Keratinocyte (primary cell): ENCODE results near the gene UCN2. TPM values are rescaled to one million over a fixed set of nuclear protein-coding genes. Genes with fewer than 3 reads are reported as not detected.

ENCODE experiments used
- DNase-seq: peaks from one replicate; pipeline ENCODE4 v3.0.0-alpha.2; 2011; ENCODE audit warnings: low read depth, missing footprints, low spot score
- FAIRE-seq: peaks from 2 replicates; lab custom pipeline; 2011; peaks lifted over from hg19 to GRCh38; lab: Jason Lieb, UNC
- H2AFZ ChIP-seq: 2 replicates; pipeline ENCODE4 v1.6.0; 2012; ENCODE audit warnings: low read length, control low read depth, inconsistent platforms; ENCODE audit not compliant: control insufficient read depth
- H3K27ac ChIP-seq: 2 replicates; pipeline ENCODE4 v1.5.1; 2011; ENCODE audit warnings: low read length; ENCODE audit not compliant: control insufficient read depth, insufficient read depth
- H3K27me3 ChIP-seq: 3 replicates; pipeline ENCODE4 v1.6.0; 2011; ENCODE audit warnings: low read length; ENCODE audit not compliant: control insufficient read depth, insufficient read depth; ENCODE audit errors: extremely low read depth
- H3K36me3 ChIP-seq, 2 experiments: 2 replicates in 1 of 2; 3 replicates in 1 of 2; pipeline ENCODE4 v1.5.1; 2011; ENCODE audit warnings: low read length in 2 of 2, mild to moderate bottlenecking in 1 of 2; ENCODE audit not compliant: control insufficient read depth in 2 of 2, insufficient read depth in 2 of 2; ENCODE audit errors: extremely low read depth in 1 of 2
- H3K4me1 ChIP-seq: 3 replicates; pipeline ENCODE4 v1.5.1; 2011; ENCODE audit warnings: low read length; ENCODE audit not compliant: control insufficient read depth, insufficient read depth; ENCODE audit errors: extremely low read depth
- H3K4me2 ChIP-seq: 3 replicates; pipeline ENCODE4 v1.6.0; 2011; ENCODE audit warnings: low read depth, low read length; ENCODE audit not compliant: control insufficient read depth, insufficient read depth; ENCODE audit errors: extremely low read depth
- H3K4me3 ChIP-seq, 3 experiments: fragments of 200-600 bp in 1 of 3; sonication (generic) in 1 of 3; 2 replicates in 2 of 3; 3 replicates in 1 of 3; pipeline ENCODE4 v1.5.1; 2011 to 2016; ENCODE audit warnings: low read length in 3 of 3, mild to moderate bottlenecking in 3 of 3, control low read depth in 2 of 3, inconsistent platforms in 1 of 3, low read depth in 1 of 3, mixed read lengths in 1 of 3, mixed run types in 1 of 3, moderate library complexity in 1 of 3; ENCODE audit not compliant: control insufficient read depth in 2 of 3, insufficient read depth in 2 of 3; ENCODE audit errors: extremely low read depth in 1 of 3
- H3K79me2 ChIP-seq: 2 replicates; pipeline ENCODE4 v1.6.0; 2012; ENCODE audit warnings: low read length; ENCODE audit not compliant: control insufficient read depth, insufficient read depth
- H3K9ac ChIP-seq: 3 replicates; pipeline ENCODE4 v1.6.0; 2011; ENCODE audit warnings: low read length; ENCODE audit not compliant: control insufficient read depth, insufficient read depth; ENCODE audit errors: extremely low read depth
- H3K9me1 ChIP-seq: 3 replicates; pipeline ENCODE4 v1.6.0; 2011; ENCODE audit warnings: low read length; ENCODE audit not compliant: control insufficient read depth, insufficient read depth; ENCODE audit errors: extremely low read depth
- H3K9me3 ChIP-seq: 2 replicates; pipeline ENCODE4 v1.5.1; 2012; ENCODE audit warnings: low read depth, low read length; ENCODE audit not compliant: control insufficient read depth
- H4K20me1 ChIP-seq: 3 replicates; pipeline ENCODE4 v1.6.0; 2011; ENCODE audit warnings: low read length; ENCODE audit not compliant: control insufficient read depth, insufficient read depth; ENCODE audit errors: extremely low read depth
- EZH2 ChIP-seq: IDR thresholded peaks from one replicate; pipeline ENCODE4 v1.6.1; 2012; ENCODE audit warnings: inconsistent platforms, mild to moderate bottlenecking, low read length, moderate library complexity
- dilution Hi-C: fragments of 300-500 bp; cut with MboI; formaldehyde crosslinking; loops from one replicate; pipeline ENCODE4 v1.7.0; 2020; ENCODE audit warnings: low sequenced_read_pairs; ENCODE audit not compliant: extremely low pct_ligation_motif_present
- polyA plus RNA-seq, 5 experiments: library from polyadenylated mRNA; depleted of rRNA in 3 of 5; stranded (reverse) in 3 of 5; stranded (forward) in 1 of 5; unstranded in 1 of 5; fragments of >200 nt; gene quantifications; 1 replicate in 1 of 5; 2 replicates in 3 of 5; 3 replicates in 1 of 5; pipeline versions ENCODE4 v1.2.1 to v1.2.3, GENCODE V29; 2011 to 2012; ENCODE audit warnings: missing spikeins in 2 of 5, low read depth in 1 of 5, low replicate concordance in 1 of 5
- TF ChIP-seq, protein P1 (sequence below), 3 experiments: IDR thresholded peaks in 1 of 3; conservative IDR thresholded peaks in 1 of 3; optimal IDR thresholded peaks in 1 of 3; 2 replicates in 2 of 3; 3 replicates in 1 of 3; pipeline versions ENCODE3 to v1.5.1; 2011; ENCODE audit warnings: low read length in 3 of 3, mild to moderate bottlenecking in 3 of 3, moderate library complexity in 2 of 3, control low read depth in 1 of 3, inconsistent platforms in 1 of 3; ENCODE audit not compliant: insufficient read depth in 2 of 3; ENCODE audit errors: extremely low read depth in 1 of 3

UCN2 gene
- polyA plus RNA-seq, 1 donor (not counting 4 experiments of a cell fraction or from before 2014, with no cell fraction given), result 5.7 TPM

DNA sequence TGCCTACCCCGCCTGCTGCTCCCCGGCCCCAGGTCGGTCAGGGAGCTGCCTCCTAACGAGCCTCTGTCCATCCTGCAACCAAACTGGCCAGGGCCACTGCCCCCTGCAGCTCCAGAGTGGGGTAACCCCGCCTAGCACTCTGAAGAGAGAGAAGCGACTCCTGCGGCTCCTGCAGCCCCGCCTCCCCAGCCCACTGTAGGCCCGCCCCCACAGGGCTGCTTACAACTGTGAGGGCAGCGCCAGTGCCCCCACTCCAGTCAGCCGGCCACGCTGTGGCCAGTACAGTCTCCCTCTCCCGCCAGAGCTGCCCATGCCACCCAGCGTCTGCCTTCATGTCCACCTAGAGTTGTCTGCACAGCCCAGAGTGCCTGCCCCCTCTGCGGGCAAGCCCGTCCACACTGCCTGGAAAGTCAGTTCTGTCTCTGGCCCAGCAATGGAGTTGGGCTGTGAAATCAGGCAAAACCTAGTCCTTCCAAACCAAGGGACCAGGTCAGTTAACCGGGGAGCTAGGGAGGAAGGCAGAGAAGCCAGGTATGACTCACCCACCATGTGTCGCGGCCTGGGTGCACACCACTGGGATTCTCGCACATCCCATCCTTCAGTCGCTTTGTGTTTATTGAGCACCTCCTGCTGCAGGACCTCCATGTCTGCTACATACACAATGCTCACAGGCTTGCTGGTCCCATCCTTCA, 2.4 kb downstream of the UCN2 start:
- DNase-seq (no peak), FAIRE-seq (no peak)
- H3K4me1 ChIP-seq, result peaks cover 49% of the 10 kb centered on the region
- no peaks in the 10 kb centered on the region for H3K27me3 ChIP-seq
- dilution Hi-C loops, result no loop called here
- no peak overlapping the region for H3K4me3 ChIP-seq
- no peak overlapping the region for H3K27ac ChIP-seq
- H3K36me3 ChIP-seq, result peaks cover 29% of the 10 kb centered on the region in 2 experiments
- H3K9me1 ChIP-seq, result no peaks in the 10 kb centered on the region
- H3K9me3 ChIP-seq, result no peaks in the 10 kb centered on the region
- H3K4me2 ChIP-seq, result no peak overlapping the region
- H2AFZ ChIP-seq, result no peak overlapping the region
- no peak overlapping the region for H3K9ac ChIP-seq
- TF ChIP-seq EZH2, result no peak
- TF ChIP-seq, protein P1, sequence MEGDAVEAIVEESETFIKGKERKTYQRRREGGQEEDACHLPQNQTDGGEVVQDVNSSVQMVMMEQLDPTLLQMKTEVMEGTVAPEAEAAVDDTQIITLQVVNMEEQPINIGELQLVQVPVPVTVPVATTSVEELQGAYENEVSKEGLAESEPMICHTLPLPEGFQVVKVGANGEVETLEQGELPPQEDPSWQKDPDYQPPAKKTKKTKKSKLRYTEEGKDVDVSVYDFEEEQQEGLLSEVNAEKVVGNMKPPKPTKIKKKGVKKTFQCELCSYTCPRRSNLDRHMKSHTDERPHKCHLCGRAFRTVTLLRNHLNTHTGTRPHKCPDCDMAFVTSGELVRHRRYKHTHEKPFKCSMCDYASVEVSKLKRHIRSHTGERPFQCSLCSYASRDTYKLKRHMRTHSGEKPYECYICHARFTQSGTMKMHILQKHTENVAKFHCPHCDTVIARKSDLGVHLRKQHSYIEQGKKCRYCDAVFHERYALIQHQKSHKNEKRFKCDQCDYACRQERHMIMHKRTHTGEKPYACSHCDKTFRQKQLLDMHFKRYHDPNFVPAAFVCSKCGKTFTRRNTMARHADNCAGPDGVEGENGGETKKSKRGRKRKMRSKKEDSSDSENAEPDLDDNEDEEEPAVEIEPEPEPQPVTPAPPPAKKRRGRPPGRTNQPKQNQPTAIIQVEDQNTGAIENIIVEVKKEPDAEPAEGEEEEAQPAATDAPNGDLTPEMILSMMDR (optimal IDR thresholded peaks at IDR 0.05 in 1 of 3, IDR thresholded peaks at IDR 0.05 in 1 of 3, conservative IDR thresholded peaks at IDR 0.05 in 1 of 3; ENCODE audit: extremely low read depth in 1 of 3, insufficient read depth in 2 of 3, low read length in 3 of 3), result no peak
- no peaks in the 10 kb centered on the region for H3K79me2 ChIP-seq
- H4K20me1 ChIP-seq, result peaks cover 9% of the 10 kb centered on the region

- Histone ChIP-seq H3K9ac (no peak overlapping the region), H3K27me3 (no peaks in the 10 kb centered on the region), H3K4me3 (no peak overlapping the region), H3K79me2 (no peaks in the 10 kb centered on the region), H3K9me1 (no peaks in the 10 kb centered on the region), H3K9me3 (no peaks in the 10 kb centered on the region), H4K20me1 (peaks cover 9% of the 10 kb centered on the region), H3K4me2 (no peak overlapping the region), H3K4me1 (peaks cover 48% of the 10 kb centered on the region), H3K27ac (no peak overlapping the region), H2AFZ (no peak overlapping the region), H3K36me3 (peaks cover 25 to 29% of the 10 kb centered on the region in 2 experiments)
- dilution Hi-C loops, result no loop called here
- no peak for FAIRE-seq
- TF ChIP-seq, protein P1 (optimal IDR thresholded peaks at IDR 0.05 in 1 of 3, IDR thresholded peaks at IDR 0.05 in 1 of 3, conservative IDR thresholded peaks at IDR 0.05 in 1 of 3; ENCODE audit: extremely low read depth in 1 of 3, insufficient read depth in 2 of 3, low read length in 3 of 3), result no peak
- TF ChIP-seq EZH2, result no peak
- DNase-seq, result no peak
Observed at GRCh38 chr3:48560648-48561018, 2.9 kb downstream of the UCN2 start.
